HCT116 (cell line): ENCODE results near the gene C1orf159. TPM values are rescaled to one million over a fixed set of nuclear protein-coding genes. Genes with fewer than 3 reads are reported as not detected.

ENCODE experiments used
- ATAC-seq: fragments of 200-7000 bp; cut with Tn5 transposase; 2 replicates; pipeline ENCODE4 v1.9.1; 2020; ENCODE audit warnings: mild to moderate bottlenecking, moderate library complexity
- BruUV-seq: library from RNA; stranded (reverse); fragments of 400-500 nt; replicated peaks from 2 replicates; lab custom pipeline; 2021; lab: Mats Ljungman, UMichigan
- CTCF ChIA-PET: fragments of 300-600 bp; sonication (Branson Sonifier 250); formaldehyde crosslinking; loops from one replicate; lab custom pipeline; 2021; ENCODE audit warnings: antibody characterized with exemption; lab: Charles Lee
- POLR2A ChIA-PET: fragments of 300-600, 350-600 bp; sonication (Branson Sonifier 250); formaldehyde crosslinking; loops from one replicate; lab custom pipeline; 2021; ENCODE audit warnings: antibody characterized with exemption; lab: Charles Lee
- RAD21 ChIA-PET, 2 experiments: fragments of 300-600 bp; sonication (Branson Sonifier 250); formaldehyde crosslinking; loops; one replicate each; lab custom pipeline; 2023; ENCODE audit warnings: low total read pairs in 2 of 2; ENCODE audit not compliant: uncharacterized antibody in 2 of 2, unreplicated experiment in 2 of 2, low non-redundant PET in 1 of 2; lab: Charles Lee
- DNase-seq: peaks from one replicate; pipeline ENCODE4 v3.0.0-alpha.2; 2010; ENCODE audit warnings: low read depth, low spot score
- H2AFZ ChIP-seq: fragments of 200-600 bp; shearing (Covaris generic), sonication (generic); 2 replicates; pipeline ENCODE4 v1.6.1; 2017; ENCODE audit warnings: low read depth, mixed run types, mixed read lengths, antibody characterized with exemption, low read length; ENCODE audit not compliant: poor library complexity, severe bottlenecking
- H3K27ac ChIP-seq: 2 replicates; pipeline ENCODE4 v1.5.1; 2012; ENCODE audit warnings: low read depth, low read length
- H3K27me3 ChIP-seq: fragments of 200-600 bp; sonication (generic); 2 replicates; pipeline ENCODE4 v1.6.1; 2016; ENCODE audit warnings: mixed run types, low read length, mixed read lengths; ENCODE audit not compliant: insufficient read depth
- H3K36me3 ChIP-seq, 2 experiments: fragments of 200-500 bp in 1 of 2; fragments of 200-600 bp in 1 of 2; sonication (Bioruptor generic) in 1 of 2; sonication (generic) in 1 of 2; 2 replicates each; pipeline versions ENCODE4 v1.5.1 to v1.6.1; 2014 to 2016; ENCODE audit warnings: low read length in 2 of 2, inconsistent platforms in 1 of 2, mixed read lengths in 1 of 2, mixed run types in 1 of 2; ENCODE audit not compliant: insufficient read depth in 2 of 2, control insufficient read depth in 1 of 2
- H3K4me1 ChIP-seq, 2 experiments: fragments of 200-600 bp in 1 of 2; sonication (generic) in 1 of 2; 2 replicates each; pipeline versions ENCODE4 v1.5.1 to v1.6.1; 2012 to 2017; ENCODE audit warnings: low read length in 2 of 2, inconsistent platforms in 1 of 2, mild to moderate bottlenecking in 1 of 2, mixed read lengths in 1 of 2, mixed run types in 1 of 2, moderate library complexity in 1 of 2; ENCODE audit not compliant: insufficient read depth in 2 of 2, control insufficient read depth in 1 of 2
- H3K4me2 ChIP-seq: fragments of 200-600 bp; sonication (generic); 2 replicates; pipeline ENCODE4 v1.6.1; 2017; ENCODE audit warnings: mixed run types, low read length, mixed read lengths
- H3K4me3 ChIP-seq, 2 experiments: fragments of 200-600 bp in 1 of 2; sonication (generic) in 1 of 2; replicated peaks in 1 of 2; 2 replicates each; pipeline ENCODE4 v1.5.1; 2011 to 2016; ENCODE audit warnings: low read length in 2 of 2, control low read depth in 1 of 2, low read depth in 1 of 2, mild to moderate bottlenecking in 1 of 2, mixed read lengths in 1 of 2, mixed run types in 1 of 2
- H3K79me2 ChIP-seq: fragments of 200-600 bp; sonication (generic); 2 replicates; pipeline ENCODE4 v1.6.1; 2017; ENCODE audit warnings: mild to moderate bottlenecking, mixed run types, low read length, moderate library complexity, mixed read lengths; ENCODE audit not compliant: insufficient read depth
- H3K9ac ChIP-seq: fragments of 200-600 bp; sonication (generic); 2 replicates; pipeline ENCODE4 v1.6.1; 2016; ENCODE audit warnings: low read length, mixed read lengths
- H3K9me2 ChIP-seq: fragments of 200-600 bp; sonication (generic), shearing (Covaris generic); 2 replicates; pipeline ENCODE4 v1.6.1; 2017; ENCODE audit warnings: mixed run types, mild to moderate bottlenecking, moderate library complexity; ENCODE audit not compliant: insufficient read depth
- H3K9me3 ChIP-seq, 2 experiments: fragments of 200-500 bp in 1 of 2; fragments of 200-600 bp in 1 of 2; sonication (Bioruptor generic) in 1 of 2; sonication (generic) in 1 of 2; 2 replicates each; pipeline ENCODE4 v1.6.1; 2014 to 2017; ENCODE audit warnings: low read length in 2 of 2, mixed read lengths in 2 of 2, inconsistent platforms in 1 of 2, low read depth in 1 of 2, mild to moderate bottlenecking in 1 of 2, mixed run types in 1 of 2, moderate library complexity in 1 of 2; ENCODE audit not compliant: control insufficient read depth in 1 of 2, insufficient read depth in 1 of 2
- H4K20me1 ChIP-seq: fragments of 200-600 bp; sonication (generic), shearing (Covaris generic); 2 replicates; pipeline ENCODE4 v1.6.1; 2017; ENCODE audit warnings: mixed run types, mild to moderate bottlenecking, moderate library complexity; ENCODE audit not compliant: insufficient read depth
- ATF3 ChIP-seq: IDR thresholded peaks from 2 replicates; pipeline ENCODE4 v1.6.1; 2012
- CEBPB ChIP-seq: IDR thresholded peaks from 2 replicates; pipeline ENCODE4 v1.6.1; 2012; ENCODE audit warnings: low read depth
- CTCF ChIP-seq, 3 experiments: fragments of 200-600 bp in 1 of 3; sonication (generic) in 1 of 3; IDR thresholded peaks in 2 of 3; conservative IDR thresholded peaks in 1 of 3; 2 replicates each; pipeline ENCODE4 v1.5.1; 2012 to 2017; ENCODE audit warnings: low read depth in 2 of 3, low read length in 2 of 3, antibody characterized with exemption in 1 of 3, borderline replicate concordance in 1 of 3, control low read depth in 1 of 3, mild to moderate bottlenecking in 1 of 3, mixed read lengths in 1 of 3, mixed run types in 1 of 3, moderate library complexity in 1 of 3; ENCODE audit not compliant: insufficient read depth in 1 of 3
- EGR1 ChIP-seq: IDR thresholded peaks from 2 replicates; pipeline ENCODE4 v1.6.1; 2012; ENCODE audit warnings: low read depth
- ELF1 ChIP-seq: IDR thresholded peaks from 2 replicates; pipeline ENCODE4 v1.6.1; 2012; ENCODE audit warnings: low read depth, borderline replicate concordance
- JUND ChIP-seq: IDR thresholded peaks from 2 replicates; pipeline ENCODE4 v1.6.1; 2012
- POLR2A ChIP-seq: IDR thresholded peaks from 2 replicates; pipeline ENCODE4 v1.7.0; 2011; ENCODE audit warnings: borderline replicate concordance; ENCODE audit not compliant: insufficient read depth, insufficient read length; ENCODE audit errors: extremely low read depth
- POLR2AphosphoS5 ChIP-seq: IDR thresholded peaks from 2 replicates; pipeline ENCODE4 v1.6.1; 2011; ENCODE audit warnings: mild to moderate bottlenecking, low read depth, low read length, moderate library complexity
- TCF7L2 ChIP-seq: IDR thresholded peaks from 2 replicates; pipeline ENCODE4 v1.7.0; 2011; ENCODE audit warnings: borderline replicate concordance, inconsistent platforms; ENCODE audit not compliant: insufficient read depth, insufficient read length; ENCODE audit errors: extremely low read depth
- YY1 ChIP-seq: IDR thresholded peaks from 2 replicates; pipeline ENCODE4 v1.6.1; 2011; ENCODE audit warnings: low read length, low read depth, moderate library complexity, mild to moderate bottlenecking; ENCODE audit not compliant: insufficient replicate concordance; ENCODE audit errors: extremely low read depth
- ZFX ChIP-seq: fragments of 450-650 bp; IDR thresholded peaks from 2 replicates; pipeline ENCODE4 v1.6.1; 2017
- ZNF274 ChIP-seq: fragments of 200-500 bp; sonication (Bioruptor generic); IDR thresholded peaks from 2 replicates; pipeline ENCODE4 v1.6.1; 2014; ENCODE audit warnings: mild to moderate bottlenecking, low read depth, low read length, inconsistent platforms
- intact Hi-C: fragments of 100-400 bp; cut with micrococcal nuclease; formaldehyde crosslinking; loops from 2 replicates; pipeline ENCODE4 v1.10.0; 2022
- total RNA-seq: library from RNA; stranded (reverse); gene quantifications from one replicate; pipeline ENCODE4 v1.2.1, GENCODE V29; 2021; ENCODE audit not compliant: unreplicated experiment
- TF ChIP-seq, protein P1 (sequence below): IDR thresholded peaks from 2 replicates; pipeline ENCODE4 v1.6.1; 2012
- TF ChIP-seq, protein P2 (sequence below): IDR thresholded peaks from 2 replicates; pipeline ENCODE4 v1.6.1; 2011; ENCODE audit warnings: mild to moderate bottlenecking, low read length, moderate library complexity; ENCODE audit not compliant: insufficient replicate concordance; ENCODE audit errors: extremely low read depth

Gene C1orf159
- total RNA-seq, 1 experiment from 2014 or later, result 22.7 TPM

- CTCF ChIA-PET, result no interaction called here
Observed at GRCh38 chr1:1148569-1148968, 32.7 kb upstream of the C1orf159 start.

More at GRCh38 chr1:1148569-1148968, 32.7 kb upstream of the C1orf159 start:
- no peak overlapping the region for H3K4me3 ChIP-seq
- no TSS peak for BruUV-seq
- H3K9ac ChIP-seq, result no peak overlapping the region
- peaks cover 8 to 16% of the 10 kb centered on the region in 2 experiments; a peak in 2 of 4 replicates for H3K9me3 ChIP-seq
- DNase-seq, result no peak
- no peaks in the 10 kb centered on the region for H4K20me1 ChIP-seq
- no peaks in the 10 kb centered on the region for H3K36me3 ChIP-seq
- H2AFZ ChIP-seq, result no peak overlapping the region
- peaks cover 5 to 13% of the 10 kb centered on the region in 2 experiments for H3K4me1 ChIP-seq
- TF ChIP-seq ZNF274 (no peak), POLR2A (no peak), JUND (no peak), ZFX (no peak), ELF1 (no peak), EGR1 (no peak), YY1 (no peak), CTCF (IDR thresholded peaks at IDR 0.05 in 2 of 3, conservative IDR thresholded peaks at IDR 0.05 in 1 of 3; ENCODE audit: borderline replicate concordance in 1 of 3, insufficient read depth in 1 of 3, low read depth in 2 of 3, low read length in 2 of 3) (no peak), CEBPB (no peak), POLR2AphosphoS5 (no peak), ATF3 (no peak), TCF7L2 (no peak)
- TF ChIP-seq, protein P1, sequence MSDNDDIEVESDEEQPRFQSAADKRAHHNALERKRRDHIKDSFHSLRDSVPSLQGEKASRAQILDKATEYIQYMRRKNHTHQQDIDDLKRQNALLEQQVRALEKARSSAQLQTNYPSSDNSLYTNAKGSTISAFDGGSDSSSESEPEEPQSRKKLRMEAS, result no peak
- TF ChIP-seq, protein P2, sequence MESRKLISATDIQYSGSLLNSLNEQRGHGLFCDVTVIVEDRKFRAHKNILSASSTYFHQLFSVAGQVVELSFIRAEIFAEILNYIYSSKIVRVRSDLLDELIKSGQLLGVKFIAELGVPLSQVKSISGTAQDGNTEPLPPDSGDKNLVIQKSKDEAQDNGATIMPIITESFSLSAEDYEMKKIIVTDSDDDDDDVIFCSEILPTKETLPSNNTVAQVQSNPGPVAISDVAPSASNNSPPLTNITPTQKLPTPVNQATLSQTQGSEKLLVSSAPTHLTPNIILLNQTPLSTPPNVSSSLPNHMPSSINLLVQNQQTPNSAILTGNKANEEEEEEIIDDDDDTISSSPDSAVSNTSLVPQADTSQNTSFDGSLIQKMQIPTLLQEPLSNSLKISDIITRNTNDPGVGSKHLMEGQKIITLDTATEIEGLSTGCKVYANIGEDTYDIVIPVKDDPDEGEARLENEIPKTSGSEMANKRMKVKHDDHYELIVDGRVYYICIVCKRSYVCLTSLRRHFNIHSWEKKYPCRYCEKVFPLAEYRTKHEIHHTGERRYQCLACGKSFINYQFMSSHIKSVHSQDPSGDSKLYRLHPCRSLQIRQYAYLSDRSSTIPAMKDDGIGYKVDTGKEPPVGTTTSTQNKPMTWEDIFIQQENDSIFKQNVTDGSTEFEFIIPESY, result no peak
- TF ChIP-seq, all 23 proteins: peak for 0
- Histone ChIP-seq H3K79me2 (no peaks in the 10 kb centered on the region), H3K4me2 (no peak overlapping the region), H3K27me3 (no peaks in the 10 kb centered on the region), H3K9me2 (no peaks in the 10 kb centered on the region), H3K27ac (no peak overlapping the region)
- ATAC-seq, result no peak
- intact Hi-C loops, result no loop called here
- ChIA-PET POLR2A (no interaction called here), RAD21 (no interaction called here)
